GM11168 (cell line): Measurements from ENCODE around the gene AFM.

Experiments used
- in situ Hi-C: fragments of 300-500 bp; cut with MboI; formaldehyde crosslinking; loops from one replicate; pipeline ENCODE4 v1.12.0; 2022; ENCODE audit warnings: low sequenced_read_pairs; ENCODE audit not compliant: unreplicated experiment

AFM gene

GRCh38 chr4:73481358-73481757 lies at the start of gene AFM:
Gene AFM, plus strand, starts transcription at chr4:73481745. Its CDS starts 31 bp downstream, at chr4:73481776.
- in situ Hi-C loops = no loop called here

GRCh38 chr4:73431813-73432168 lies 49.8 kb upstream of the AFM start:
- in situ Hi-C loops = no loop called here

- in situ Hi-C loops = no loop called here
These were observed 49.2 kb upstream of the AFM start for GRCh38 chr4:73432169-73433000.

GRCh38 chr4:73433140-73433539 lies 48.4 kb upstream of the AFM start:
- in situ Hi-C loops = no loop called here

- in situ Hi-C loops = no loop called here
These were observed 47.2 kb upstream of the AFM start for GRCh38 chr4:73434311-73434710.

GRCh38 chr4:73435984-73436383 lies 45.6 kb upstream of the AFM start, which contains the start of gene AFP:
Gene AFP, plus strand, starts transcription at chr4:73436221. Its CDS starts 42 bp downstream, at chr4:73436263.
- in situ Hi-C loops = no loop called here

GRCh38 chr4:73436674-73437557 lies 44.6 kb upstream of the AFM start:
- in situ Hi-C loops = no loop called here

GRCh38 chr4:73437558-73437956 lies 44.0 kb upstream of the AFM start:
- in situ Hi-C loops = no loop called here

- in situ Hi-C loops = no loop called here
These were observed 43.5 kb upstream of the AFM start for GRCh38 chr4:73438048-73438447.

- in situ Hi-C loops = no loop called here
These were observed 42.8 kb upstream of the AFM start for GRCh38 chr4:73438582-73439215.

GRCh38 chr4:73439445-73439844 lies 42.1 kb upstream of the AFM start:
- in situ Hi-C loops = no loop called here

GRCh38 chr4:73439991-73440390 lies 41.6 kb upstream of the AFM start:
- in situ Hi-C loops = no loop called here

- in situ Hi-C loops = no loop called here
These were observed 40.9 kb upstream of the AFM start for GRCh38 chr4:73440653-73441052.

GRCh38 chr4:73442275-73442674 lies 39.3 kb upstream of the AFM start:
- in situ Hi-C loops = no loop called here

- in situ Hi-C loops = no loop called here
These were observed 38.3 kb upstream of the AFM start for GRCh38 chr4:73443224-73443623.

- in situ Hi-C loops = no loop called here
These were observed 35.9 kb upstream of the AFM start for GRCh38 chr4:73445383-73446335.

- in situ Hi-C loops = no loop called here
These were observed 35.1 kb upstream of the AFM start for GRCh38 chr4:73446336-73446938.

- in situ Hi-C loops = no loop called here
These were observed 33.9 kb upstream of the AFM start for GRCh38 chr4:73447671-73448070.

GRCh38 chr4:73448448-73449203 lies 32.9 kb upstream of the AFM start:
- in situ Hi-C loops = no loop called here
